HL-60 (cell line): ENCODE measurements around the gene OXNAD1.

Source experiments
- CTCF ChIP-seq: IDR thresholded peaks from one replicate; pipeline ENCODE4 v1.5.1; 2011; ENCODE audit warnings: low read length, control low read depth, inconsistent platforms; ENCODE audit not compliant: insufficient read depth
- GABPA ChIP-seq: IDR thresholded peaks from 2 replicates; pipeline ENCODE4 v1.6.1; 2012; ENCODE audit warnings: low read depth
- POLR2AphosphoS5 ChIP-seq: IDR thresholded peaks from 2 replicates; pipeline ENCODE4 v1.6.1; 2012; ENCODE audit warnings: low read depth
- REST ChIP-seq: IDR thresholded peaks from 2 replicates; pipeline ENCODE4 v1.6.1; 2012; ENCODE audit warnings: low read depth; ENCODE audit not compliant: insufficient replicate concordance
- SPI1 ChIP-seq: IDR thresholded peaks from 2 replicates; pipeline ENCODE4 v1.6.1; 2012; ENCODE audit warnings: low read depth, mild to moderate bottlenecking, borderline replicate concordance

DNA sequence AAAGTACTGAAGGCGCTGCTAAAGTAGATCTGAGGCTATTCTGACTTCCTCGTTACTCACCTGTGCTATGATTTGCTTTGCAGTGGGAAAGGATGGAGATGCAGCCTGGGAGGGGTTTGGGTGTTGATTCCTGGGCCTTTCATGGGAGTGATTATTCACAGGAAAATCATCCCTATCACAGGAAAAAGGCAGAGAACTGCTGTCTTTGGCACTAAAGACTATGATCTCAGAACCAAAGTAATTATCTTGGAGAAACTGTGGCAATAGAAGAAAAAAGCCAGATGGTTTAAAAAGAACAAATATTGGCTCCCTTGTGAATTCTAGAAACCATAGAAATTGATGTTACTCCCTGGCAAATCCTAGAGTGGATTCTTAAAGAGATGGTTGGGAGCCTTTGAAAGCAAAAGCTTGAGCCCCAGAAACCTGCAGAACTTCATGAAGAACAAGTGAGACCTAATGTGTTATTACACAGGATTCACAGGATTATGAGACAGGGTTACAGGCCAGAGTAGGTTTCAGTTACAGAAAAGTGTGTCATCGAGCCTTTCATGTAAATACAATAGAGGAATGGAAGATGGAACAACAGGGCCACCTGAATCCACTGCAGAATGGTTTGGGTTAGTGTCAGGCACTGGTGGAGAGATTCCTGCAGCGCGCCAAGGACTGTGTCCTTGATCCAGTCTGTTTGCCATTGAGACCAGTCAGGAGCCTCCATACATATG, 85.7 kb downstream of the OXNAD1 start:
- TF ChIP-seq CTCF (no peak), REST (no peak), POLR2AphosphoS5 (no peak), GABPA (no peak), SPI1 (no peak)
